Mucosa of stomach (tissue), 1 donor: ENCODE measurements around the gene ANKRD34B.
"Not testable (repeated sequence)": the region's sequence is repeated elsewhere in the genome, so short reads cannot be mapped to it uniquely, and the experiment has no call there.

Experiments
- H3K27me3 ChIP-seq: one replicate; pipeline ENCODE4 v1.7.0; 2013; ENCODE audit warnings: mild to moderate bottlenecking, low read length; ENCODE audit not compliant: control insufficient read depth, insufficient read depth
- H3K36me3 ChIP-seq: one replicate; pipeline ENCODE4 v1.7.0; 2013; ENCODE audit warnings: low read length; ENCODE audit not compliant: control insufficient read depth, insufficient read depth
- H3K4me1 ChIP-seq: one replicate; pipeline ENCODE4 v1.7.0; 2013; ENCODE audit warnings: mild to moderate bottlenecking, low read length; ENCODE audit not compliant: control insufficient read depth, insufficient read depth
- H3K4me3 ChIP-seq: one replicate; pipeline ENCODE4 v1.7.0; 2013; ENCODE audit warnings: low read length
- H3K9ac ChIP-seq: one replicate; pipeline ENCODE4 v1.7.0; 2013; ENCODE audit warnings: mild to moderate bottlenecking, low read length, moderate library complexity
- H3K9me3 ChIP-seq: one replicate; pipeline ENCODE4 v1.7.0; 2013; ENCODE audit warnings: mild to moderate bottlenecking, low read length, moderate library complexity; ENCODE audit not compliant: control insufficient read depth
- donor health status: Pancreatic carcinoma.

Gene ANKRD34B

DNA sequence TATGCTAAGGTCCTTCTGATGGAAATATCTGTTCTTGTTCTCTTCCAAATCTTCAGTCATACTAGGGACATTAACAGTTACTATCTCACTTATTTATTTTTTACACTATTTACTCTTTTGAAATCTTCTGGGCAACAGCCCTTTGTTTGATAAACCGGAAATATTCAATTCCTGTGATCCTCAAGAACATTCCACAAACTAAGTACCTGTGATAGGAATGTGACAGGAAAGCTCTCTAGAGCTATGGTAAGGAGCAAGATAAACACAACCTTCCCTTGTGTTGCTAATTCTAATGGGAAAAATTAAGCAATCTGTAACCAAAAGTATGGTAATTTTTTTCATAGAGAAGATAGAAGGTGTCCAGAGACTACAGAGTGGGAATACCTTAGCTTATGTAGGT lies 22.0 kb upstream of the ANKRD34B start:
- Histone ChIP-seq H3K9me3 (no peaks in the 10 kb centered on the region), H3K9ac (no peak overlapping the region), H3K4me3 (no peak overlapping the region)

GRCh38 chr5:80591352-80591751 lies 21.3 kb upstream of the ANKRD34B start:
- Histone ChIP-seq H3K9ac (no peak overlapping the region), H3K4me3 (no peak overlapping the region), H3K9me3 (no peaks in the 10 kb centered on the region), H3K36me3 (no peaks in the 10 kb centered on the region), H3K27me3 (no peaks in the 10 kb centered on the region), H3K4me1 (no peaks in the 10 kb centered on the region)

More for the DNA sequence above, 22.0 kb upstream of the ANKRD34B start:
- Histone ChIP-seq H3K27me3 (no peaks in the 10 kb centered on the region), H3K36me3 (no peaks in the 10 kb centered on the region), H3K4me1 (no peaks in the 10 kb centered on the region)

- Histone ChIP-seq H3K9ac (no peak overlapping the region), H3K9me3 (no peaks in the 10 kb centered on the region), H3K4me3 (no peak overlapping the region), H3K36me3 (no peaks in the 10 kb centered on the region), H3K4me1 (no peaks in the 10 kb centered on the region), H3K27me3 (no peaks in the 10 kb centered on the region)
Observed at GRCh38 chr5:80590766-80591165, 20.7 kb upstream of the ANKRD34B start.

DNA sequence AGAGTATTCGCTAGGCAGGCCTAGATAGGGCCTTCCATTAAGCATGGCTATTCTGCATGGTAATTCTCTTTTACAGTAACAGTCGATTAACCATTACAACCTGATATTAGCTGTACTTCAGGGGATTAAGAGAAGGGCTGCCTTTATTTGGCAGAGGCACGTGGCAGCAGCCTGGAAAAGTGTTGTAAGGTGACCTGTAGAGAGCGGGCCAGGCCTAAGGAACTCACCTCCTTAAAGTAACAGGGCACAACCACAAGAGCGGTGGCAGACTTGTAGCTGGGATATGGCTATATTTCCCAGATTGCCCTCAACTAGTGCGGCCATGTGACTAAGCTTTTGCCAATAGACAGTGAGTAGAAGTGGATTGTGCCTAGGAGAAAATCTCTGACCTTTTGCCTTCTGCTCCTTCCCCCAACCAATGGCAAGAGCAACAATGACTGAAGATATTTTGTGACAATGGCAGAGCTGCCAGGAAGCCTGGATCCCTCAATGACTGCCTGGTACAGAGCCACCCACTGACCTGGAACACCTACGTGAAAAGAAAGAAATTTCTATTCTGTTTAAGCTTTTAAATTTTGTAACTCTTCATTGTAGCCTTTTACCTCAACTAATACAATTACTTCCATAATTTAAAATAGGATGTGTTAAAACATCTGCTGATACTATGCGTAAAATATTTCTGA lies 18.9 kb upstream of the ANKRD34B start:
- Histone ChIP-seq H3K27me3 (no peaks in the 10 kb centered on the region), H3K4me1 (no peaks in the 10 kb centered on the region), H3K9ac (no peak overlapping the region), H3K9me3 (no peaks in the 10 kb centered on the region), H3K4me3 (no peak overlapping the region), H3K36me3 (no peaks in the 10 kb centered on the region)

DNA sequence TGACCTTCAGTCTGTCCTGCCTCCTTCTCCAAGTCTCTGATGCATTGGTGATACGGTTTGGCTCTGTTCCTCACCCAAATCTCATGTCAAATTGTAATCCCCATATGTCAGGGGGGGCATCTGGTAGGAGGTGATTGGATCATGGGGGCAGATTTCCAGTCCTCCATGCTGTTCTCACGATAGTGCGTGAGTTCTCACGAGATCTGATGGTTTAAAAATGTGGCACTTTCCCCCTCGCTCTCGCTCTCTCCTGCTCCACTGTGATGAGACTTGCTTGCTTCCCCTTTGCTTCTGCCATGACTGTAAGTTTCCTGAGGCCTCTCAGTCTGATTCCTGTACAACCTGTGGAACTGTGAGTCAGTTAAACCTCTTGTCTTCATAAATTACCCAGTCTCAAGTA lies 14.7 kb upstream of the ANKRD34B start:
- H3K9ac ChIP-seq: no peak overlapping the region
- no peak overlapping the region for H3K4me3 ChIP-seq
- H3K4me1 ChIP-seq: no peaks in the 10 kb centered on the region
- no peaks in the 10 kb centered on the region for H3K9me3 ChIP-seq
- H3K27me3 ChIP-seq: no peaks in the 10 kb centered on the region
- no peaks in the 10 kb centered on the region for H3K36me3 ChIP-seq

DNA sequence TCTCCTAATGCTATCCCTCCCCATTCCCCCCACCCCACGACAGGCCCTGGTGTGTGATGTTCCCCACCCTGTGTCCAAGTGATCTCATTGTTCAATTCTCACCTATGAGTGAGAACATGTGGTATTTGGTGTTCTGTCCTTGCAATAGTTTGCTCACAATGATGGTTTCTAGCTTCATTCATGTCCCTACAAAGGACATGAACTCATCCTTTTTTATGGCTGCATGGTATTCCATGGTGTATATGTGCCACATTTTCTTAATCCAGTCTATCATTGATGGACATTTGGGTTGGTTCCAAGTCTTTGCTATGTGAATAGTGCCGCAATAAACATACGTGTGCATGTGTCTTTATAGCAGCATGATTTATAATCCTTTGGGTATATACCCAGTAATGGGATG lies 10.2 kb upstream of the ANKRD34B start:
- not testable (repeated sequence) for H3K36me3 ChIP-seq, H3K27me3 ChIP-seq, H3K4me1 ChIP-seq, H3K9me3 ChIP-seq, H3K4me3 ChIP-seq, H3K9ac ChIP-seq

GRCh38 chr5:80579050-80579449 lies 9.0 kb upstream of the ANKRD34B start:
- Histone ChIP-seq H3K27me3 (no peaks in the 10 kb centered on the region), H3K9ac (no peak overlapping the region), H3K36me3 (no peaks in the 10 kb centered on the region), H3K9me3 (no peaks in the 10 kb centered on the region), H3K4me1 (no peaks in the 10 kb centered on the region), H3K4me3 (no peak overlapping the region)

GRCh38 chr5:80577707-80578106 lies 7.6 kb upstream of the ANKRD34B start:
- Histone ChIP-seq H3K4me1 (no peaks in the 10 kb centered on the region), H3K9me3 (no peaks in the 10 kb centered on the region), H3K27me3 (peaks cover 3% of the 10 kb centered on the region), H3K4me3 (no peak overlapping the region), H3K9ac (no peak overlapping the region), H3K36me3 (no peaks in the 10 kb centered on the region)

- H3K4me3 ChIP-seq: no peak overlapping the region
- H3K4me1 ChIP-seq: no peaks in the 10 kb centered on the region
- H3K27me3 ChIP-seq: peaks cover 8% of the 10 kb centered on the region
- no peaks in the 10 kb centered on the region for H3K9me3 ChIP-seq
- H3K9ac ChIP-seq: no peak overlapping the region
- H3K36me3 ChIP-seq: no peaks in the 10 kb centered on the region
Observed at GRCh38 chr5:80576383-80576782, 6.3 kb upstream of the ANKRD34B start.

GRCh38 chr5:80573062-80573461 lies 3.0 kb upstream of the ANKRD34B start:
- H3K27me3 ChIP-seq: peaks cover 40% of the 10 kb centered on the region

DNA sequence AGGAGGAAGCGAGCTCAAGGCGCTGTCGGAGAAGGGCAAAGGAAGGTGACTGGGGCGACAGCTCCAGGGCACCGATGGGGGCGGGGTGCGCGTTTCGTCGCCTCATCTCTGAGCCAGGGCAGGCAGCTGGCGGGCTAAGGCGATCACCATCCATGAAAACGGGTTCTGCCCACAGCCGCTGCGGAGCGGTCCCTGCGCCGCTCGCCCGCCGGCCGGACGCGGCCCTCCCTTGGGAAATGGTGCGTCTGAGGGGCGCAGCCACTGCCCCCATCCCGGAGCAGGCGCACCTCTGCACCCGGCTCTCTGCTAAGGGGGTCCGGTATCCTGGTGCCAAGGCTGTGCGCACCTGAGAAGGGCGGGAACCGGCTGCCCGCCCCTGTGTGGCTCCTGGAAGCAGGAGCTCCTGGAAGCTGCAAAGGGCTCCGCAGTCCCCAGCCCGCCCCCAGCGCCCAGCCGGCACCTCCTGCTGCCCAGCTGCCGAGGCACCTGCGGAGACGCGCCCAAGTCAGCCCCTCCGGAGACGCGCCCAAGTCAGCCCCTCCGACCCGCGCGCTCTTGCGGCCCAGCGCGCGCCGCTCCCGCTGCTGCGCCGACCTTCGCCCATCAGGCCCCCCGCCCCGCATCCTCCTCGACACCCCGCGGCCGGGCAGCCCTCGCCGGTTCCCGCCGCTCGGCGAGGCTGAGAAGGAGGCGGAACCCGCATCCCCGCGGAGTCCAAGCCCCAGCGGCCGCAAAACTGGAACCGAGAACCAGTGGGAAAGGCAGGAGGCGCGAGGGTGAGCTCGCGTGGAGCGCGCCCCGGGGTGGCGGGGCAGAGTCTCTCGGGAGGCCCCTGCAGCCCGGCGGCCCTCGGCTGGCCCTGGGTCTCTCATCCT lies 757 bp downstream of the ANKRD34B start:
- Histone ChIP-seq H3K4me1 (peaks cover 8% of the 10 kb centered on the region), H3K4me3 (no peak overlapping the region), H3K36me3 (no peaks in the 10 kb centered on the region), H3K9me3 (no peaks in the 10 kb centered on the region), H3K27me3 (peaks cover 55% of the 10 kb centered on the region), H3K9ac (no peak overlapping the region)

More at GRCh38 chr5:80573062-80573461, 3.0 kb upstream of the ANKRD34B start:
- Histone ChIP-seq H3K9me3 (no peaks in the 10 kb centered on the region), H3K36me3 (no peaks in the 10 kb centered on the region), H3K9ac (no peak overlapping the region), H3K4me1 (peaks cover 8% of the 10 kb centered on the region), H3K4me3 (no peak overlapping the region)

DNA sequence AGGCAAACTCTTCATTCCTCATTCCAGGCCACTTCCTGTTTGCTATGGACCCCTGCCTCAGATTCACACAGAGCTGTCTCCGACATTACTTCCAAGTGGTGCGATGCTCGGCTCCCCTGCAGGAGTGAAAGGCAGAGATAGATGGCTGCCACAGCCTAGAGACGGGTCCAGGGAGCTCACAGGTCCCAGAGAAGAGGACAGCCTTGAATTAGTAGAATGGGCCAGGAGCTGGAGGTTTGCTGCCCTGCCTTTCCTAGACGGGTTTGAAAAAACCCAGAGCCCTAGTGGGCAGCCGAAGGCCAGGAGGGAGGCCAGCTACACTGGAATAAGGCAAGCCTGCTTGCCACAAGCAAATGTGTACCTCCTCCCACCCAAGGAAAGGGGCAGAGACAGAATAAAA lies 1.8 kb downstream of the ANKRD34B start:
- H3K9ac ChIP-seq: no peak overlapping the region
- no peaks in the 10 kb centered on the region for H3K36me3 ChIP-seq
- H3K9me3 ChIP-seq: no peaks in the 10 kb centered on the region

More for the DNA sequence above, 1.8 kb downstream of the ANKRD34B start:
- Histone ChIP-seq H3K27me3 (peaks cover 55% of the 10 kb centered on the region), H3K4me3 (no peak overlapping the region), H3K4me1 (peaks cover 8% of the 10 kb centered on the region)
